ENCODE measurements around the gene SLIT1.

Gene SLIT1

GRCh38 chr10:97080051-97080776 lies 105.5 kb downstream of the SLIT1 start:
- no peak for DNase-seq (ENCODE audit: low spot score)

GRCh38 chr10:97079448-97079847 lies 106.3 kb downstream of the SLIT1 start:
- no peak for DNase-seq (ENCODE audit: low spot score)

- DNase-seq (ENCODE audit: low spot score) = no peak
These were observed 106.8 kb downstream of the SLIT1 start for GRCh38 chr10:97078938-97079445.

- peak; percentile 37 for DNase-seq (ENCODE audit: low spot score)
These were observed 107.4 kb downstream of the SLIT1 start for GRCh38 chr10:97078261-97078937.

GRCh38 chr10:97076781-97077180 lies 109.0 kb downstream of the SLIT1 start:
- DNase-seq (ENCODE audit: low spot score) = no peak

GRCh38 chr10:97075961-97076525 lies 109.7 kb downstream of the SLIT1 start:
- DNase-seq (ENCODE audit: low spot score) = no peak

GRCh38 chr10:97075421-97075820 lies 110.3 kb downstream of the SLIT1 start:
- DNase-seq (ENCODE audit: low spot score) = no peak

GRCh38 chr10:97074256-97075145 lies 111.3 kb downstream of the SLIT1 start:
- DNase-seq (ENCODE audit: low spot score) = no peak

GRCh38 chr10:97072851-97073665 lies 112.7 kb downstream of the SLIT1 start:
- DNase-seq (ENCODE audit: low spot score) = peak; percentile 82

GRCh38 chr10:97071496-97071895 lies 114.3 kb downstream of the SLIT1 start:
- no peak for DNase-seq (ENCODE audit: low spot score)

- DNase-seq (ENCODE audit: low spot score) = no peak
These were observed 116.0 kb downstream of the SLIT1 start for GRCh38 chr10:97069576-97070362.

GRCh38 chr10:97069026-97069425 lies 116.7 kb downstream of the SLIT1 start:
- no peak for DNase-seq (ENCODE audit: low spot score)

- peak; percentile 38 for DNase-seq (ENCODE audit: low spot score)
These were observed 117.9 kb downstream of the SLIT1 start for GRCh38 chr10:97067716-97068391.

- DNase-seq (ENCODE audit: low spot score) = no peak
These were observed 118.7 kb downstream of the SLIT1 start for GRCh38 chr10:97066877-97067555.

- no peak for DNase-seq (ENCODE audit: low spot score)
These were observed 119.8 kb downstream of the SLIT1 start for GRCh38 chr10:97065686-97066660.

GRCh38 chr10:97065128-97065527 lies 120.6 kb downstream of the SLIT1 start:
- no peak for DNase-seq (ENCODE audit: low spot score)

GRCh38 chr10:97063983-97064837 lies 121.5 kb downstream of the SLIT1 start:
- no peak for DNase-seq (ENCODE audit: low spot score)

Data from HuH-7 (cell line).